SK-N-SH (cell line): ENCODE measurements around the gene TUBGCP5. TPM values are rescaled to one million over a fixed set of nuclear protein-coding genes. Genes with fewer than 3 reads are reported as not detected.
A peak's percentile ranks its signal among the peaks of the same experiment; 100 is the strongest.

Experiments used
- CTCF ChIA-PET: fragments of 300-600, 350-600 bp; formaldehyde crosslinking; extraction: SDS; loops from one replicate; lab custom pipeline; 2021; lab: Yijun Ruan, JAX
- POLR2A ChIA-PET: fragments of 350-600 bp; sonication (Branson Sonifier 250); formaldehyde crosslinking; extraction: SDS; loops from one replicate; lab custom pipeline; 2020; ENCODE audit warnings: antibody characterized with exemption, inconsistent platforms; lab: Yijun Ruan, JAX
- DNase-seq: peaks from one replicate; pipeline ENCODE4 v3.0.0; 2012
- H2AFZ ChIP-seq: fragments of 200-600 bp; sonication (generic); 2 replicates; pipeline ENCODE4 v1.8.1; 2016; ENCODE audit warnings: antibody characterized with exemption, mild to moderate bottlenecking, low read depth
- H3F3A ChIP-seq: fragments of 200-600 bp; sonication (generic); replicated peaks from 2 replicates; pipeline ENCODE3; 2016; ENCODE audit warnings: antibody characterized with exemption, mild to moderate bottlenecking; ENCODE audit not compliant: insufficient read depth
- H3K27ac ChIP-seq, 2 experiments: fragments of 200-500 bp in 1 of 2; fragments of 200-600 bp in 1 of 2; sonication (Bioruptor generic) in 1 of 2; sonication (generic), shearing (Covaris generic) in 1 of 2; 2 replicates each; pipeline versions ENCODE4 v1.5.1 to v1.6.1; 2014 to 2016; ENCODE audit warnings: low read depth in 2 of 2, inconsistent platforms in 1 of 2, low read length in 1 of 2, mild to moderate bottlenecking in 1 of 2, mixed read lengths in 1 of 2
- H3K27me3 ChIP-seq: fragments of 200-600 bp; sonication (generic), shearing (Covaris generic); 2 replicates; pipeline ENCODE4 v1.6.1; 2016; ENCODE audit warnings: mixed run types; ENCODE audit not compliant: insufficient read depth
- H3K36me3 ChIP-seq, 2 experiments: fragments of 200-500 bp in 1 of 2; fragments of 200-600 bp in 1 of 2; sonication (Bioruptor generic) in 1 of 2; sonication (generic) in 1 of 2; replicated peaks in 1 of 2; 2 replicates each; pipeline versions ENCODE3 to v1.5.1; 2014 to 2016; ENCODE audit warnings: low read length in 1 of 2, mild to moderate bottlenecking in 1 of 2; ENCODE audit not compliant: insufficient read depth in 2 of 2, control insufficient read depth in 1 of 2
- H3K4me1 ChIP-seq, 2 experiments: fragments of 200-500 bp in 1 of 2; fragments of 200-600 bp in 1 of 2; sonication (Bioruptor generic) in 1 of 2; sonication (generic), shearing (Covaris generic) in 1 of 2; 2 replicates each; pipeline versions ENCODE4 v1.5.1 to v1.6.1; 2014 to 2016; ENCODE audit warnings: low read depth in 1 of 2, low read length in 1 of 2, mixed run types in 1 of 2; ENCODE audit not compliant: insufficient read depth in 2 of 2, control insufficient read depth in 1 of 2
- H3K4me2 ChIP-seq: fragments of 200-600 bp; sonication (generic), shearing (Covaris generic); 2 replicates; pipeline ENCODE4 v1.6.1; 2017; ENCODE audit warnings: mixed run types
- H3K4me3 ChIP-seq, 2 experiments: fragments of 200-500 bp in 1 of 2; fragments of 200-600 bp in 1 of 2; sonication (Bioruptor generic) in 1 of 2; sonication (generic), shearing (Covaris generic) in 1 of 2; 2 replicates each; pipeline versions ENCODE4 v1.5.1 to v1.8.1; 2014 to 2016; ENCODE audit warnings: low read depth in 2 of 2, inconsistent platforms in 1 of 2, low read length in 1 of 2, mild to moderate bottlenecking in 1 of 2, mixed read lengths in 1 of 2, moderate library complexity in 1 of 2
- H3K79me2 ChIP-seq: fragments of 200-600 bp; sonication (generic); 2 replicates; pipeline ENCODE4 v1.8.1; 2017; ENCODE audit warnings: mild to moderate bottlenecking; ENCODE audit not compliant: insufficient read depth
- H3K9ac ChIP-seq: fragments of 200-600 bp; sonication (generic); 2 replicates; pipeline ENCODE4 v1.6.1; 2017; ENCODE audit warnings: mixed run types
- H3K9me2 ChIP-seq: fragments of 200-600 bp; sonication (generic); 2 replicates; pipeline ENCODE4 v1.6.1; 2017; ENCODE audit warnings: mixed run types
- H3K9me3 ChIP-seq: fragments of 200-600 bp; sonication (generic); 2 replicates; pipeline ENCODE4 v1.6.1; 2017; ENCODE audit warnings: mixed run types, mild to moderate bottlenecking, moderate library complexity
- H4K20me1 ChIP-seq: fragments of 200-600 bp; sonication (generic); 2 replicates; pipeline ENCODE4 v1.6.1; 2017; ENCODE audit warnings: mild to moderate bottlenecking, mixed run types; ENCODE audit not compliant: insufficient read depth
- FOSL2 ChIP-seq: IDR thresholded peaks from 2 replicates; pipeline ENCODE4 v1.4.0; 2012; ENCODE audit warnings: low read depth, mild to moderate bottlenecking, moderate library complexity, borderline replicate concordance
- FOXJ3 ChIP-seq: sonication (generic); formaldehyde crosslinking; IDR thresholded peaks from 2 replicates; pipeline ENCODE4 v1.5.1; 2020; ENCODE audit warnings: mild to moderate bottlenecking, missing genetic modification reagents
- FOXM1 ChIP-seq: IDR thresholded peaks from 2 replicates; pipeline ENCODE4 v1.4.0; 2012; ENCODE audit warnings: low read depth, mild to moderate bottlenecking
- GABPA ChIP-seq: IDR thresholded peaks from 2 replicates; pipeline ENCODE4 v1.4.0; 2012; ENCODE audit warnings: low read depth, mild to moderate bottlenecking
- IRF3 ChIP-seq: fragments of 150-350 bp; IDR thresholded peaks from 2 replicates; pipeline ENCODE4 v1.6.1; 2016; ENCODE audit warnings: mild to moderate bottlenecking, low read depth, low read length
- MEF2A ChIP-seq: IDR thresholded peaks from 2 replicates; pipeline ENCODE4 v1.4.0; 2012; ENCODE audit warnings: low read depth, borderline replicate concordance
- MXI1 ChIP-seq: IDR thresholded peaks from 2 replicates; pipeline ENCODE4 v1.6.1; 2012; ENCODE audit warnings: mild to moderate bottlenecking, low read depth, low read length, improper control_type of control experiment
- NFIC ChIP-seq: IDR thresholded peaks from 2 replicates; pipeline ENCODE4 v1.4.0; 2012; ENCODE audit warnings: borderline replicate concordance
- POLR2AphosphoS5 ChIP-seq: IDR thresholded peaks from 2 replicates; pipeline ENCODE4 v1.6.1; 2012; ENCODE audit warnings: low read depth, low read length
- RAD21 ChIP-seq: IDR thresholded peaks from 2 replicates; pipeline ENCODE4 v1.6.1; 2012; ENCODE audit warnings: mild to moderate bottlenecking, low read length
- RCOR1 ChIP-seq: fragments of 150-350 bp; IDR thresholded peaks from 2 replicates; pipeline ENCODE4 v1.6.1; 2017; ENCODE audit warnings: antibody characterized with exemption, low read length
- RFX5 ChIP-seq: IDR thresholded peaks from 2 replicates; pipeline ENCODE4 v1.6.1; 2012; ENCODE audit warnings: mild to moderate bottlenecking, improper control_type of control experiment, low read length
- RXRA ChIP-seq: IDR thresholded peaks from 2 replicates; pipeline ENCODE4 v1.4.0; 2012; ENCODE audit warnings: low read depth, mild to moderate bottlenecking, borderline replicate concordance
- SMC3 ChIP-seq: IDR thresholded peaks from 2 replicates; pipeline ENCODE4 v1.6.1; 2012; ENCODE audit warnings: low read depth, low read length, improper control_type of control experiment
- TEAD4 ChIP-seq: IDR thresholded peaks from 2 replicates; pipeline ENCODE4 v1.4.0; 2012; ENCODE audit warnings: mild to moderate bottlenecking, borderline replicate concordance; ENCODE audit not compliant: insufficient read depth
- YY1 ChIP-seq: IDR thresholded peaks from 2 replicates; pipeline ENCODE4 v1.4.0; 2012; ENCODE audit warnings: low read depth, mild to moderate bottlenecking
- WGBS: methylation state at CpG from one replicate; pipeline ENCODE4 v1.1.6; 2017; ENCODE audit warnings: low lambda C conversion rate; 5-methylcytosine and 5-hydroxymethylcytosine counted together
- polyA plus RNA-seq, 3 experiments: library from polyadenylated mRNA; depleted of rRNA; stranded (reverse); fragments of >200 nt; gene quantifications; 2 replicates each; pipeline ENCODE4 v1.2.3, GENCODE V29; 2012
- TF ChIP-seq, protein P1 (sequence below): IDR thresholded peaks from 2 replicates; pipeline ENCODE4; 2012
- TF ChIP-seq, protein P2 (sequence below): IDR thresholded peaks from 2 replicates; pipeline ENCODE4 v1.4.0; 2012; ENCODE audit warnings: low read depth, borderline replicate concordance
- TF ChIP-seq, protein P3 (sequence below): fragments of 200-600 bp; sonication (generic); IDR thresholded peaks from 2 replicates; pipeline ENCODE4 v1.6.1; 2017; ENCODE audit warnings: antibody characterized with exemption, mild to moderate bottlenecking, moderate library complexity

Gene TUBGCP5
- polyA plus RNA-seq, 1 of the 3 experiments (the other 2 are of a cell fraction), result 8.7 TPM

DNA sequence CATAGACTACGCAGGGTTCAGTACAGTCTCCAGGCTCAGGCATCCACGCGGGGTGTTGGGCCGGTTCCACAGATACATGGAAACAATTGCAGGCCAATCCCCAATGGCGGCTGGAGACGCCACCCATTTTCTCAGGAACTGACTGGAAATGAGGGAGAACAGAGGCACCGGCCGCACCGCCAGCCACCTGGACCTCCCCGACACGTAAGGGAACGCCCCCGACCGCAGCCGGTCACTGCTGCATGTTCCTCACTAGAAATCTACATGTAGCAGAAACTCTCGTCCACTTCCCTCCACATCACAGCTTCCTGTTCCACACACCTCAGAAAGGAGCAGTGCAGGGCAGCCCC lies 88.4 kb downstream of the TUBGCP5 start:
- H2AFZ ChIP-seq, result no peak overlapping the region
- no peaks in the 10 kb centered on the region for H3K27me3 ChIP-seq
- H3K9me3 ChIP-seq, result no peaks in the 10 kb centered on the region
- H4K20me1 ChIP-seq, result peaks cover 84% of the 10 kb centered on the region
- TF ChIP-seq TEAD4, result no peak
- no peak for TF ChIP-seq RAD21
- no peak for TF ChIP-seq POLR2AphosphoS5
- no peak for TF ChIP-seq YY1
- TF ChIP-seq FOXJ3 (CRISPR knock-in tag), result no peak
- TF ChIP-seq FOSL2, result no peak
- TF ChIP-seq MEF2A, result no peak
- TF ChIP-seq, protein P1, sequence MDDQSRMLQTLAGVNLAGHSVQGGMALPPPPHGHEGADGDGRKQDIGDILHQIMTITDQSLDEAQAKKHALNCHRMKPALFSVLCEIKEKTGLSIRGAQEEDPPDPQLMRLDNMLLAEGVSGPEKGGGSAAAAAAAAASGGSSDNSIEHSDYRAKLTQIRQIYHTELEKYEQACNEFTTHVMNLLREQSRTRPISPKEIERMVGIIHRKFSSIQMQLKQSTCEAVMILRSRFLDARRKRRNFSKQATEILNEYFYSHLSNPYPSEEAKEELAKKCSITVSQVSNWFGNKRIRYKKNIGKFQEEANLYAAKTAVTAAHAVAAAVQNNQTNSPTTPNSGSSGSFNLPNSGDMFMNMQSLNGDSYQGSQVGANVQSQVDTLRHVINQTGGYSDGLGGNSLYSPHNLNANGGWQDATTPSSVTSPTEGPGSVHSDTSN, result no peak
- TF ChIP-seq GABPA, result no peak
- TF ChIP-seq RFX5, result no peak
- TF ChIP-seq SMC3, result no peak
- TF ChIP-seq, protein P2, sequence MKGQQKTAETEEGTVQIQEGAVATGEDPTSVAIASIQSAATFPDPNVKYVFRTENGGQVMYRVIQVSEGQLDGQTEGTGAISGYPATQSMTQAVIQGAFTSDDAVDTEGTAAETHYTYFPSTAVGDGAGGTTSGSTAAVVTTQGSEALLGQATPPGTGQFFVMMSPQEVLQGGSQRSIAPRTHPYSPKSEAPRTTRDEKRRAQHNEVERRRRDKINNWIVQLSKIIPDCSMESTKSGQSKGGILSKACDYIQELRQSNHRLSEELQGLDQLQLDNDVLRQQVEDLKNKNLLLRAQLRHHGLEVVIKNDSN, result no peak
- TF ChIP-seq IRF3, result no peak
- TF ChIP-seq MXI1, result no peak
- peak overlapping the region in 1 of 2 experiments; percentile 39; a peak in 1 of 4 replicates for H3K27ac ChIP-seq
- CTCF ChIA-PET, result no interaction called here
- no peak overlapping the region for H3K4me3 ChIP-seq
- H3K9ac ChIP-seq, result no peak overlapping the region
- peaks cover 98% of the 10 kb centered on the region for H3K79me2 ChIP-seq
- DNase-seq, result no peak
- peaks cover 0 to 37% of the 10 kb centered on the region in 2 experiments; a peak in 3 of 4 replicates for H3K4me1 ChIP-seq
- H3F3A ChIP-seq, result peaks cover 8% of the 10 kb centered on the region
- H3K4me2 ChIP-seq, result no peak overlapping the region
- H3K36me3 ChIP-seq, result peaks cover 0 to 3% of the 10 kb centered on the region in 2 experiments
- WGBS, result 97% methylated on average over 14 of the region's 16 CpGs
- H3K9me2 ChIP-seq, result no peaks in the 10 kb centered on the region
- POLR2A ChIA-PET, result no interaction called here

GRCh38 chr15:22950256-22950990 lies 88.9 kb downstream of the TUBGCP5 start:
- ChIA-PET CTCF (no interaction called here), POLR2A (no interaction called here)
- Histone ChIP-seq H3K4me1 (peaks cover 0 to 33% of the 10 kb centered on the region in 2 experiments; a peak in 3 of 4 replicates), H3K9me3 (no peaks in the 10 kb centered on the region), H3K4me3 (no peak overlapping the region), H3K27me3 (no peaks in the 10 kb centered on the region), H3K4me2 (no peak overlapping the region), H3K9me2 (no peaks in the 10 kb centered on the region), H2AFZ (no peak overlapping the region), H3K79me2 (peaks cover 98% of the 10 kb centered on the region), H3K27ac (no peak overlapping the region; a peak in 1 of 4 replicates), H3K9ac (no peak overlapping the region), H3K36me3 (peaks cover 0 to 3% of the 10 kb centered on the region in 2 experiments), H4K20me1 (peaks cover 78% of the 10 kb centered on the region), H3F3A (peaks cover 8% of the 10 kb centered on the region)
- 93% methylated on average over 24 of the region's 25 CpGs for WGBS
- no peak for DNase-seq
- TF ChIP-seq, protein P3, sequence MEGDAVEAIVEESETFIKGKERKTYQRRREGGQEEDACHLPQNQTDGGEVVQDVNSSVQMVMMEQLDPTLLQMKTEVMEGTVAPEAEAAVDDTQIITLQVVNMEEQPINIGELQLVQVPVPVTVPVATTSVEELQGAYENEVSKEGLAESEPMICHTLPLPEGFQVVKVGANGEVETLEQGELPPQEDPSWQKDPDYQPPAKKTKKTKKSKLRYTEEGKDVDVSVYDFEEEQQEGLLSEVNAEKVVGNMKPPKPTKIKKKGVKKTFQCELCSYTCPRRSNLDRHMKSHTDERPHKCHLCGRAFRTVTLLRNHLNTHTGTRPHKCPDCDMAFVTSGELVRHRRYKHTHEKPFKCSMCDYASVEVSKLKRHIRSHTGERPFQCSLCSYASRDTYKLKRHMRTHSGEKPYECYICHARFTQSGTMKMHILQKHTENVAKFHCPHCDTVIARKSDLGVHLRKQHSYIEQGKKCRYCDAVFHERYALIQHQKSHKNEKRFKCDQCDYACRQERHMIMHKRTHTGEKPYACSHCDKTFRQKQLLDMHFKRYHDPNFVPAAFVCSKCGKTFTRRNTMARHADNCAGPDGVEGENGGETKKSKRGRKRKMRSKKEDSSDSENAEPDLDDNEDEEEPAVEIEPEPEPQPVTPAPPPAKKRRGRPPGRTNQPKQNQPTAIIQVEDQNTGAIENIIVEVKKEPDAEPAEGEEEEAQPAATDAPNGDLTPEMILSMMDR, result no peak
- no peak for TF ChIP-seq NFIC
- TF ChIP-seq IRF3, result no peak
- no peak for TF ChIP-seq GABPA
- TF ChIP-seq RXRA, result no peak
- TF ChIP-seq RCOR1, result no peak
- TF ChIP-seq FOXM1, result no peak
- TF ChIP-seq YY1, result no peak
- no peak for TF ChIP-seq FOSL2
